GM12891 (cell line): ENCODE measurements around the gene TOP1.

Experiments
- PAX5 ChIP-seq: IDR thresholded peaks from 2 replicates; pipeline ENCODE4 v1.6.1; 2011; ENCODE audit warnings: low read length, moderate library complexity, mild to moderate bottlenecking; ENCODE audit not compliant: insufficient read depth, severe bottlenecking
- POLR2A ChIP-seq: IDR thresholded peaks from 2 replicates; pipeline ENCODE4 v1.6.1; 2011; ENCODE audit warnings: low read depth, low read length, control low read depth
- POLR2AphosphoS5 ChIP-seq: IDR thresholded peaks from 2 replicates; pipeline ENCODE4 v1.6.1; 2011; ENCODE audit warnings: low read depth, low read length, control low read depth
- POU2F2 ChIP-seq: IDR thresholded peaks from 2 replicates; pipeline ENCODE4 v1.6.1; 2011; ENCODE audit warnings: low read depth, mild to moderate bottlenecking, control low read depth, low read length, moderate library complexity
- SPI1 ChIP-seq: IDR thresholded peaks from 2 replicates; pipeline ENCODE4 v1.6.1; 2011; ENCODE audit warnings: low read depth, low read length, control low read depth
- TAF1 ChIP-seq: IDR thresholded peaks from 2 replicates; pipeline ENCODE4 v1.6.1; 2011; ENCODE audit warnings: low read depth, low read length, control low read depth

DNA sequence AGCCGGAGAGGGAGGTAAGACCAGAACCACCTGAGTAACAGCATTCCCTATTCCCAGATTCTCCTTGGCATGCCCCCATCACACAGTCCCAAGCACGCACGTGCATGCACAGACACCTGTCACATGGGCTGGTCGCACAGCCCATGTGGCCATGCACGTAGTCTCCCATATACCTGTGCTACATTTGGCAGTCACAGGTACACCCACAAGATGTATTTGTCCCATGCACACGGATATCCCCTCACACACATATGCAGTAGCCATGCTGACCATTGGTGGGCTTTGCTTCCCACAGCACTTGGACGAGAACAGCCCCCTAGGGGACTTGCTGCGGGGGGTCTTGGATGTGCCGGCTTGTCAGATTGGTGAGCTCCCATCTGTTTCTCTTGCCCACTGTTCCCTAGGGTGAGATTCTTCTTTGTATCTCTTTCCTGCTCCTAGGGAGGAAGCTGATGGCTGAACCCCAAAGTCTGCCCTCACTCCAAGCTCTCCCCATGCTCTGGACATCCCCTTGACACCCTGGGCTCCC is 140.6 kb downstream of the TOP1 start:
- TF ChIP-seq POLR2A (no peak), POLR2AphosphoS5 (no peak), TAF1 (no peak), POU2F2 (no peak), SPI1 (no peak), PAX5 (no peak)
